Bronchial epithelial cell (primary cell): ENCODE data around the gene KLK6. TPM values are rescaled to one million over a fixed set of nuclear protein-coding genes. Genes with fewer than 3 reads are reported as not detected.

ENCODE experiments used
- DNase-seq: peaks from one replicate; pipeline ENCODE4 v3.0.0-alpha.2; 2010; ENCODE audit warnings: low read depth
- FAIRE-seq: peaks from 2 replicates; lab custom pipeline; 2011; peaks lifted over from hg19 to GRCh38; lab: Jason Lieb, UNC
- H3K27me3 ChIP-seq: 2 replicates; pipeline ENCODE4 v1.5.1; 2011; ENCODE audit warnings: low read length; ENCODE audit not compliant: control insufficient read depth, insufficient read depth
- H3K36me3 ChIP-seq: 2 replicates; pipeline ENCODE4 v1.5.1; 2011; ENCODE audit warnings: low read length; ENCODE audit not compliant: control insufficient read depth, insufficient read depth
- H3K4me3 ChIP-seq: 2 replicates; pipeline ENCODE4 v1.5.1; 2011; ENCODE audit warnings: mild to moderate bottlenecking, low read depth, low read length, control low read depth
- CTCF ChIP-seq: IDR thresholded peaks from 2 replicates; pipeline ENCODE4 v1.5.1; 2011; ENCODE audit warnings: mild to moderate bottlenecking, moderate library complexity, low read length, control low read depth, inconsistent platforms; ENCODE audit not compliant: insufficient read depth, severe bottlenecking
- total RNA-seq: library from RNA; depleted of rRNA; stranded (reverse); fragments of >200 nt; gene quantifications from 2 replicates; pipeline ENCODE4 v1.2.1, GENCODE V29; 2014

Gene KLK6
- total RNA-seq, 1 donor from 2014 or later, result 0.26 TPM

- TF ChIP-seq CTCF, result no peak
- FAIRE-seq, result no peak
- DNase-seq, result no peak
- Histone ChIP-seq H3K36me3 (no peaks in the 10 kb centered on the region), H3K27me3 (peaks cover 3% of the 10 kb centered on the region), H3K4me3 (no peak overlapping the region)
Measured at GRCh38 chr19:50928831-50929230, 40.6 kb downstream of the KLK6 start.

GRCh38 chr19:50926144-50926543, 43.2 kb downstream of the KLK6 start:
- FAIRE-seq (no peak), DNase-seq (no peak)
- Histone ChIP-seq H3K4me3 (no peak overlapping the region), H3K36me3 (no peaks in the 10 kb centered on the region), H3K27me3 (peaks cover 5% of the 10 kb centered on the region)
- TF ChIP-seq CTCF, result no peak

- H3K4me3 ChIP-seq, result no peak overlapping the region
- TF ChIP-seq CTCF, result no peak
- DNase-seq, result peak; percentile 90
- H3K36me3 ChIP-seq, result no peaks in the 10 kb centered on the region
- FAIRE-seq, result no peak
- H3K27me3 ChIP-seq, result peaks cover 5% of the 10 kb centered on the region
Measured at GRCh38 chr19:50925734-50926133, 43.7 kb downstream of the KLK6 start.

- no peak overlapping the region for H3K4me3 ChIP-seq
- no peak for FAIRE-seq
- peak; percentile 81 for DNase-seq
- no peaks in the 10 kb centered on the region for H3K36me3 ChIP-seq
- TF ChIP-seq CTCF, result no peak
- H3K27me3 ChIP-seq, result peaks cover 5% of the 10 kb centered on the region
Measured at GRCh38 chr19:50924586-50924985, 44.8 kb downstream of the KLK6 start.

- Histone ChIP-seq H3K27me3 (peaks cover 2% of the 10 kb centered on the region), H3K4me3 (no peak overlapping the region), H3K36me3 (no peaks in the 10 kb centered on the region)
- DNase-seq (peak; percentile 68), FAIRE-seq (no peak)
- TF ChIP-seq CTCF, result peak; percentile 89
Measured at GRCh38 chr19:50922317-50922853, 47.0 kb downstream of the KLK6 start.
